ENCODE measurements around the gene TFIP11.

DNA sequence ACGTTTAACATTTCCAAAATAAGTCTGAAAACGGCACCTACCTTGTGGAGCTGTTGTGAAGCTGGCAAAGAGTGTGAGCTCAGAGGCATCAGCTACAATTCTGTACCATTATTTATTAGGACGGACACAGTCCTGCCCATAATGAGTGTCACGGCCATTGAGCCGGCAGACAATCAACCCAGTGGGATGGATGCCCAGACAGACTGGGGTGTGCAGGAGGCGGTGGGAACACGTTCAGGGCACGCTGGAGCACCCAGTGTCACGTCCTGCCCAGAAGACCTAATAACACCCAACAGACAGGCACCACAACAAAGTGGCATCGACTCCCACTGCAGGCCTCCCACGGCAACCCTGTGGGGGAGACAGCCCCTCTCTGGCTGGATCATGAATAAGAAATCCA lies 43.2 kb upstream of the TFIP11 start:
- TF ChIP-seq ZNF24 (tag by site-specific recombination; IDR thresholded peaks at IDR 0.05) = no peak
- TF ChIP-seq, protein P1, sequence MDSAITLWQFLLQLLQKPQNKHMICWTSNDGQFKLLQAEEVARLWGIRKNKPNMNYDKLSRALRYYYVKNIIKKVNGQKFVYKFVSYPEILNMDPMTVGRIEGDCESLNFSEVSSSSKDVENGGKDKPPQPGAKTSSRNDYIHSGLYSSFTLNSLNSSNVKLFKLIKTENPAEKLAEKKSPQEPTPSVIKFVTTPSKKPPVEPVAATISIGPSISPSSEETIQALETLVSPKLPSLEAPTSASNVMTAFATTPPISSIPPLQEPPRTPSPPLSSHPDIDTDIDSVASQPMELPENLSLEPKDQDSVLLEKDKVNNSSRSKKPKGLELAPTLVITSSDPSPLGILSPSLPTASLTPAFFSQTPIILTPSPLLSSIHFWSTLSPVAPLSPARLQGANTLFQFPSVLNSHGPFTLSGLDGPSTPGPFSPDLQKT (IDR thresholded peaks at IDR 0.05; ENCODE audit: borderline replicate concordance, low read depth, low read length) = no peak

All from HEK293 (cell line).